BE2C (cell line): ENCODE measurements around the gene KDM5C.

ENCODE experiments used
- DNase-seq: peaks from one replicate; pipeline ENCODE4 v3.0.0-alpha.2; 2020
- H3K27me3 ChIP-seq: fragments of 250-450 bp; sonication (Bioruptor Pico); 2 replicates; pipeline ENCODE4 v1.5.1; 2020; ENCODE audit warnings: mild to moderate bottlenecking
- H3K36me3 ChIP-seq: fragments of 250-450 bp; sonication (Bioruptor Pico); 2 replicates; pipeline ENCODE4 v1.5.1; 2020; ENCODE audit warnings: mild to moderate bottlenecking
- H3K4me1 ChIP-seq: fragments of 250-450 bp; sonication (Bioruptor Pico); 2 replicates; pipeline ENCODE4 v1.5.1; 2020
- H3K4me3 ChIP-seq: 2 replicates; pipeline ENCODE4 v1.5.1; 2011; ENCODE audit warnings: low read depth, low read length
- H3K9me3 ChIP-seq: fragments of 250-450 bp; sonication (Bioruptor Pico); 2 replicates; pipeline ENCODE4 v1.5.1; 2020
- CTCF ChIP-seq: IDR thresholded peaks from 2 replicates; pipeline ENCODE4 v1.5.1; 2012; ENCODE audit warnings: mild to moderate bottlenecking, low read depth, low read length

The KDM5C gene

GRCh38 chrX:53227224-53227765, 2.3 kb upstream of the KDM5C start:
- Histone ChIP-seq H3K4me3 (no peak overlapping the region), H3K4me1 (no peaks in the 10 kb centered on the region), H3K9me3 (no peaks in the 10 kb centered on the region), H3K36me3 (no peaks in the 10 kb centered on the region; the same call in 1 of the 2 replicates), H3K27me3 (no peaks in the 10 kb centered on the region)
- TF ChIP-seq CTCF: no peak
- no peak for DNase-seq

GRCh38 chrX:53223955-53224859, 800 bp downstream of the KDM5C start:
- H3K9me3 ChIP-seq: no peaks in the 10 kb centered on the region
- no peaks in the 10 kb centered on the region for H3K4me1 ChIP-seq
- TF ChIP-seq CTCF: no peak
- peak overlapping the region; percentile 88 for H3K4me3 ChIP-seq
- H3K27me3 ChIP-seq: no peaks in the 10 kb centered on the region
- H3K36me3 ChIP-seq: peaks cover 11% of the 10 kb centered on the region
- no peak for DNase-seq

DNA sequence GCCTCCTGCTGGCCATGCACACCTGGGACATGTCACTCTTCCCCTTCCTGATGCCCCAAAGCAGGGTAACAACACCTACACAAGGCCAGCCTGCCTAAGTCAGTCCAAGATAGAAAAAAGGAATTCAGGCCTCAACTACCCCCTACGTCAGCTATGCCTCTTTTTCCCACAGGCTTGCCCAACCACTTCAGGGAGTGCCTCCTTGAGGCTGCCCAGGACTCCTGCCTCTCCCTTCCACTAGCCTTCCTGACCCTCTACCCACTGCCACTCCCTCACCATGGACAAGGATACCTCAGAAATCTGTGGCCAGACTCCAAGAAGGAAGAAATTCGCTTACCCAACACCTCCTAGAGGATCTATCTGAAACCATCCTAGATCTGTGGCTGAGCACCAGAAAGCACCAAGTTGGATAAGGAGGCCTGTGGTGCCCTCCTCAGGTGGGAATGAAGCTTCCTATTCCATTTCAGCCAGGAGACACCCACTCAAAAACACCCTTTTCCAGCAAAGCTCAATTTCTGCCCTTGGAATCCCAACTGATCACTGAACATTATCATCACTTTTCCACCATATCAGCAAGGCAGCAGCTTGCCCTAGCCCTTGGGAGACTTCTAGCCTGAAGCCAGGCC, 1.8 kb downstream of the KDM5C start:
- H3K9me3 ChIP-seq: no peaks in the 10 kb centered on the region
- TF ChIP-seq CTCF: peak; percentile 10; the same call in 1 of the 2 replicates
- DNase-seq: no peak
- peaks cover 21% of the 10 kb centered on the region for H3K36me3 ChIP-seq
- no peaks in the 10 kb centered on the region for H3K27me3 ChIP-seq
- H3K4me1 ChIP-seq: no peaks in the 10 kb centered on the region
- H3K4me3 ChIP-seq: peak overlapping the region; percentile 88

DNA sequence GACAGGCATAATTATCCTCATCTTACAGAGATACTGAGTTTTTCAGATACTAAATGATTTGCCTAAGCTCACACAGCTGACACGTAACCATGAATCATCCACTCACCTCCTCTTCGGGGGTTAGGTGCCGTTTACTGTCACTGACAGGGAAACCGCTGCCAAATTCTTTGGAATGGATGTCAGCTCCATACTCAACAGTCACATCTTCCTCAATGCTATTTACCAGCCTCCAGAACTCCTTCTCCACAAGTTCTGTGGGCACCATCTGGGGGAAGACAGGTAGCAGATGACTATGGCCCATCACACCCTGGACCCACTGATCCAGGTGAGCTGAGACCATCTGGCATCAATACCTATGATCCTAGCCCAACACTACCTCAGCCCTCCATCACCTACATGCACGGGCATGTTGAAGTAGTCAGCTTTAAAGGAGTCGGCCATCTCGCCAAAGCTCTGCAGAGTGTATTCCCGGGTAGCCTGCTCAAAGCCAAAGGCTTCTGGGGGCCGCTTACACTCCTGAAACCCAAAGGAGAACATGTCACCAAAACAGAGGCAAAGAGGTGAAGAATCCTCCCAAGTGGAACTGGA, 13.5 kb downstream of the KDM5C start:
- Histone ChIP-seq H3K36me3 (peaks cover 55% of the 10 kb centered on the region), H3K9me3 (no peaks in the 10 kb centered on the region), H3K27me3 (no peaks in the 10 kb centered on the region), H3K4me3 (no peak overlapping the region), H3K4me1 (no peaks in the 10 kb centered on the region)
- no peak for TF ChIP-seq CTCF
- DNase-seq: no peak

- Histone ChIP-seq H3K36me3 (peaks cover 51% of the 10 kb centered on the region), H3K27me3 (no peaks in the 10 kb centered on the region), H3K9me3 (no peaks in the 10 kb centered on the region), H3K4me1 (no peaks in the 10 kb centered on the region), H3K4me3 (no peak overlapping the region)
- no peak for DNase-seq
- no peak for TF ChIP-seq CTCF
These were observed 28.3 kb downstream of the KDM5C start for GRCh38 chrX:53196678-53197077.
